BJ (cell line): ENCODE measurements around the gene RAP1GDS1. TPM values are rescaled to one million over a fixed set of nuclear protein-coding genes. Genes with fewer than 3 reads are reported as not detected.

Experiments used
- CTCF ChIA-PET: fragments of 350-600 bp; formaldehyde crosslinking; extraction: SDS; loops from one replicate; lab custom pipeline; 2021; ENCODE audit warnings: antibody characterized with exemption, inconsistent platforms; lab: Yijun Ruan, JAX
- POLR2A ChIA-PET: fragments of 300-600 bp; sonication (Branson Sonifier 250); formaldehyde crosslinking; extraction: SDS; loops from one replicate; lab custom pipeline; 2021; ENCODE audit warnings: antibody characterized with exemption; lab: Charles Lee
- DNase-seq: peaks from one replicate; pipeline ENCODE4 v3.0.0-alpha.2; 2011; ENCODE audit warnings: low read depth
- H3K27me3 ChIP-seq: 2 replicates; pipeline ENCODE4 v1.6.0; 2011; ENCODE audit warnings: low read length; ENCODE audit not compliant: control insufficient read depth, insufficient read depth
- H3K36me3 ChIP-seq: 2 replicates; pipeline ENCODE4 v1.5.1; 2011; ENCODE audit warnings: low read length; ENCODE audit not compliant: control insufficient read depth, insufficient read depth
- H3K4me3 ChIP-seq: 2 replicates; pipeline ENCODE4 v1.5.1; 2011; ENCODE audit warnings: low read depth, mild to moderate bottlenecking, control low read depth, low read length
- CTCF ChIP-seq: IDR thresholded peaks from 2 replicates; pipeline ENCODE4 v1.5.1; 2011; ENCODE audit warnings: low read depth, mild to moderate bottlenecking, control low read depth, inconsistent platforms, low read length, moderate library complexity; ENCODE audit not compliant: insufficient read depth
- polyA plus RNA-seq: library from polyadenylated mRNA; depleted of rRNA; stranded (reverse); fragments of >200 nt; gene quantifications from 2 replicates; pipeline ENCODE4 v1.2.3, GENCODE V29; 2011

RAP1GDS1 gene
- polyA plus RNA-seq, 1 experiment: 35.1 TPM

- TF ChIP-seq CTCF: peak; percentile 81
- ChIA-PET CTCF (interaction anchor here (0.7 to 2.0 kb wide), 38 partner anchors 8 to 996 kb away, joined by 3 to 10 read pairs (median 4); partner anchors contain the start of genes EIF4E and TSPAN5), POLR2A (interaction anchor here (0.6 to 1.0 kb wide), 2 partner anchors 48 to 74 kb away, joined by 3 read pairs; no protein-coding TSS in a partner anchor)
- H3K27me3 ChIP-seq: no peaks in the 10 kb centered on the region
- peak; percentile 61 for DNase-seq
- peak overlapping the region; percentile 4 for H3K4me3 ChIP-seq
- H3K36me3 ChIP-seq: peaks cover 5% of the 10 kb centered on the region
Observed at GRCh38 chr4:98467627-98468072, 206.5 kb downstream of the RAP1GDS1 start.

GRCh38 chr4:98468709-98469108, 207.5 kb downstream of the RAP1GDS1 start:
- ChIA-PET CTCF (interaction anchor here (1.1 to 2.0 kb wide), 6 partner anchors 41 to 587 kb away, joined by 3 to 5 read pairs (median 4); no protein-coding TSS in a partner anchor), POLR2A (no interaction called here)
- no peak for DNase-seq
- TF ChIP-seq CTCF: no peak
- no peaks in the 10 kb centered on the region for H3K27me3 ChIP-seq
- peaks cover 5% of the 10 kb centered on the region for H3K36me3 ChIP-seq
- no peak overlapping the region for H3K4me3 ChIP-seq

- no peak for TF ChIP-seq CTCF
- no peak for DNase-seq
- peaks cover 5% of the 10 kb centered on the region for H3K36me3 ChIP-seq
- POLR2A ChIA-PET: no interaction called here
- CTCF ChIA-PET: no interaction called here
- no peak overlapping the region for H3K4me3 ChIP-seq
- no peaks in the 10 kb centered on the region for H3K27me3 ChIP-seq
Observed at GRCh38 chr4:98469771-98470170, 208.6 kb downstream of the RAP1GDS1 start.

- Histone ChIP-seq H3K4me3 (no peak overlapping the region), H3K27me3 (no peaks in the 10 kb centered on the region), H3K36me3 (peaks cover 5% of the 10 kb centered on the region)
- no peak for TF ChIP-seq CTCF
- POLR2A ChIA-PET: interaction anchor here (0.6 kb wide), 1 partner anchor 165 kb away, joined by 4 read pairs; no protein-coding TSS in a partner anchor
- CTCF ChIA-PET: interaction anchor here (1.0 kb wide), 1 partner anchor 181 kb away, joined by 3 read pairs; no protein-coding TSS in a partner anchor
- DNase-seq: no peak
Observed at GRCh38 chr4:98470366-98470765, 209.2 kb downstream of the RAP1GDS1 start.

- no peak for DNase-seq
- TF ChIP-seq CTCF: no peak
- peaks cover 5% of the 10 kb centered on the region for H3K36me3 ChIP-seq
- CTCF ChIA-PET: interaction anchor here (0.9 to 1.1 kb wide), 3 partner anchors 15 to 181 kb away, joined by 3 read pairs; no protein-coding TSS in a partner anchor
- H3K27me3 ChIP-seq: no peaks in the 10 kb centered on the region
- POLR2A ChIA-PET: interaction anchor here (0.6 kb wide), 1 partner anchor 164 kb away, joined by 4 read pairs; no protein-coding TSS in a partner anchor
- H3K4me3 ChIP-seq: no peak overlapping the region
Observed at GRCh38 chr4:98470831-98471230, 209.6 kb downstream of the RAP1GDS1 start.
